ENCODE results near the gene PLEKHA7.

The PLEKHA7 gene

GRCh38 chr11:16898274-16898985 lies 115.8 kb downstream of the PLEKHA7 start:
- TF ChIP-seq REST (IDR thresholded peaks at IDR 0.05; ENCODE audit: insufficient read depth in 1 of 2, low read depth in 2 of 2, low read length in 2 of 2), result no peak
- TF ChIP-seq TAF1 (IDR thresholded peaks at IDR 0.05; ENCODE audit: borderline replicate concordance, insufficient read depth, low read length), result no peak
- TF ChIP-seq FOXP2 (optimal IDR thresholded peaks at IDR 0.05; ENCODE audit: borderline replicate concordance, extremely low read depth, extremely low read length, insufficient read depth), result no peak
- no peak for TF ChIP-seq SIN3A (IDR thresholded peaks at IDR 0.05; ENCODE audit: borderline replicate concordance, insufficient read depth, low read length)
- TF ChIP-seq POLR2AphosphoS5 (IDR thresholded peaks at IDR 0.05; ENCODE audit: low read depth, low read length), result no peak

- TF ChIP-seq REST (IDR thresholded peaks at IDR 0.05; ENCODE audit: insufficient read depth in 1 of 2, low read depth in 2 of 2, low read length in 2 of 2), result no peak
- TF ChIP-seq FOXP2 (optimal IDR thresholded peaks at IDR 0.05; ENCODE audit: borderline replicate concordance, extremely low read depth, extremely low read length, insufficient read depth), result no peak
- TF ChIP-seq POLR2AphosphoS5 (IDR thresholded peaks at IDR 0.05; ENCODE audit: low read depth, low read length), result no peak
- TF ChIP-seq SIN3A (IDR thresholded peaks at IDR 0.05; ENCODE audit: borderline replicate concordance, insufficient read depth, low read length), result no peak
- TF ChIP-seq TAF1 (IDR thresholded peaks at IDR 0.05; ENCODE audit: borderline replicate concordance, insufficient read depth, low read length), result no peak
Observed at GRCh38 chr11:16897470-16898061, 116.6 kb downstream of the PLEKHA7 start.

GRCh38 chr11:16896729-16897469 lies 117.3 kb downstream of the PLEKHA7 start:
- no peak for TF ChIP-seq TAF1 (IDR thresholded peaks at IDR 0.05; ENCODE audit: borderline replicate concordance, insufficient read depth, low read length)
- TF ChIP-seq REST (IDR thresholded peaks at IDR 0.05; ENCODE audit: insufficient read depth in 1 of 2, low read depth in 2 of 2, low read length in 2 of 2), result no peak
- TF ChIP-seq FOXP2 (optimal IDR thresholded peaks at IDR 0.05; ENCODE audit: borderline replicate concordance, extremely low read depth, extremely low read length, insufficient read depth), result no peak
- no peak for TF ChIP-seq SIN3A (IDR thresholded peaks at IDR 0.05; ENCODE audit: borderline replicate concordance, insufficient read depth, low read length)
- no peak for TF ChIP-seq POLR2AphosphoS5 (IDR thresholded peaks at IDR 0.05; ENCODE audit: low read depth, low read length)

- TF ChIP-seq REST (IDR thresholded peaks at IDR 0.05; ENCODE audit: insufficient read depth in 1 of 2, low read depth in 2 of 2, low read length in 2 of 2) (no peak), TAF1 (IDR thresholded peaks at IDR 0.05; ENCODE audit: borderline replicate concordance, insufficient read depth, low read length) (no peak), SIN3A (IDR thresholded peaks at IDR 0.05; ENCODE audit: borderline replicate concordance, insufficient read depth, low read length) (no peak), FOXP2 (optimal IDR thresholded peaks at IDR 0.05; ENCODE audit: borderline replicate concordance, extremely low read depth, extremely low read length, insufficient read depth) (no peak), POLR2AphosphoS5 (IDR thresholded peaks at IDR 0.05; ENCODE audit: low read depth, low read length) (no peak)
Observed at GRCh38 chr11:16895306-16895705, 118.9 kb downstream of the PLEKHA7 start.

All from PFSK-1 (cell line).